K562 (cell line): ENCODE measurements around the gene TM7SF2. TPM values are rescaled to one million over a fixed set of nuclear protein-coding genes. Genes with fewer than 3 reads are reported as not detected.

Experiments used
- ARNT ChIP-seq, 2 experiments: fragments of 450-650 bp; IDR thresholded peaks; 2 replicates each; pipeline ENCODE4 v1.6.1; 2016; ENCODE audit warnings: mild to moderate bottlenecking in 1 of 2
- ATF1 ChIP-seq, 2 experiments: fragments of 450-650 bp in 1 of 2; IDR thresholded peaks; 2 replicates each; pipeline ENCODE4 v1.6.1; 2016; ENCODE audit warnings: missing compliant biosample characterization in 1 of 2, missing genetic modification characterization in 1 of 2
- ATF4 ChIP-seq: fragments of 450-650 bp; formaldehyde crosslinking; IDR thresholded peaks from 2 replicates; pipeline ENCODE4 v1.4.0; 2022; ENCODE audit warnings: mild to moderate bottlenecking, moderate library complexity
- ATF7 ChIP-seq: fragments of 450-650 bp; IDR thresholded peaks from 2 replicates; pipeline ENCODE4 v1.7.1; 2014; ENCODE audit warnings: mild to moderate bottlenecking, moderate library complexity
- BACH1 ChIP-seq: fragments of 200-800 bp; sonication (Bioruptor generic); IDR thresholded peaks from 2 replicates; pipeline ENCODE4 v1.6.1; 2016; ENCODE audit warnings: missing genetic modification characterization, missing compliant biosample characterization
- CTBP1 ChIP-seq: fragments of 450-650 bp; IDR thresholded peaks from 2 replicates; pipeline ENCODE4 v1.6.1; 2016; ENCODE audit warnings: borderline replicate concordance
- E2F1 ChIP-seq: sonication (generic); formaldehyde crosslinking; IDR thresholded peaks from 2 replicates; pipeline ENCODE4 v1.8.1; 2023; ENCODE audit warnings: mild to moderate bottlenecking, missing genetic modification reagents, moderate library complexity
- HIVEP1 ChIP-seq: fragments of 250-450 bp; sonication (Bioruptor Pico); IDR thresholded peaks from 2 replicates; pipeline ENCODE4 v1.4.0; 2020; ENCODE audit warnings: mild to moderate bottlenecking
- HNRNPUL1 ChIP-seq: fragments of 200-400 bp; formaldehyde crosslinking; IDR thresholded peaks from 2 replicates; pipeline ENCODE4 v1.6.1; 2017; ENCODE audit warnings: low read length
- KHSRP ChIP-seq: fragments of 450-650 bp; IDR thresholded peaks from 2 replicates; pipeline ENCODE4 v1.6.1; 2017
- KLF16 ChIP-seq: IDR thresholded peaks from 2 replicates; pipeline ENCODE4 v1.6.1; 2016; ENCODE audit warnings: antibody characterized with exemption
- MTA2 ChIP-seq: fragments of 450-650 bp; IDR thresholded peaks from 2 replicates; pipeline ENCODE4 v1.6.1; 2016; ENCODE audit warnings: low read depth
- NFE2L1 ChIP-seq: fragments of 450-650 bp; IDR thresholded peaks from 2 replicates; pipeline ENCODE4 v1.6.1; 2016; ENCODE audit warnings: missing genetic modification characterization, low read depth, mild to moderate bottlenecking, missing compliant biosample characterization, moderate library complexity, borderline replicate concordance
- RBBP5 ChIP-seq: fragments of 200-600 bp; sonication (generic); IDR thresholded peaks from 2 replicates; pipeline ENCODE4 v1.6.1; 2012; ENCODE audit warnings: borderline replicate concordance, mild to moderate bottlenecking, low read length, control low read depth, inconsistent platforms; ENCODE audit not compliant: insufficient read depth, poor library complexity, severe bottlenecking
- THAP7 ChIP-seq: fragments of 250-450 bp; sonication (Bioruptor Pico); IDR thresholded peaks from 2 replicates; pipeline ENCODE4 v1.5.0; 2021
- U2AF1 ChIP-seq: fragments of 200-400 bp; formaldehyde crosslinking; optimal IDR thresholded peaks from 2 replicates; pipeline ENCODE3; 2017; ENCODE audit warnings: mild to moderate bottlenecking, low read depth, low read length, moderate library complexity
- WHSC1 ChIP-seq: IDR thresholded peaks from one replicate; pipeline ENCODE4 v1.6.1; 2012; ENCODE audit warnings: low read length, control low read depth, inconsistent platforms
- ZFP91 ChIP-seq: sonication (generic); formaldehyde crosslinking; IDR thresholded peaks from 2 replicates; pipeline ENCODE4 v1.8.0; 2022; ENCODE audit warnings: mild to moderate bottlenecking, missing genetic modification reagents
- ZNF175 ChIP-seq: fragments of 200-800 bp; sonication (Bioruptor generic); IDR thresholded peaks from 2 replicates; pipeline ENCODE4 v1.6.1; 2016; ENCODE audit warnings: low read depth, mild to moderate bottlenecking, missing genetic modification characterization, missing compliant biosample characterization
- ZNF3 ChIP-seq: fragments of 250-450 bp; sonication (Bioruptor Pico); IDR thresholded peaks from 2 replicates; pipeline ENCODE4 v1.5.0; 2021; ENCODE audit warnings: mild to moderate bottlenecking, moderate library complexity
- ZNF551 ChIP-seq: fragments of 250-450 bp; sonication (Bioruptor Pico); IDR thresholded peaks from 2 replicates; pipeline ENCODE4 v1.5.0; 2021; ENCODE audit warnings: mild to moderate bottlenecking, moderate library complexity
- ZNF830 ChIP-seq: fragments of 250-450 bp; sonication (Bioruptor Pico); IDR thresholded peaks from 2 replicates; pipeline ENCODE4 v1.5.0; 2021; ENCODE audit warnings: mild to moderate bottlenecking
- polyA plus RNA-seq, 8 experiments: library from polyadenylated mRNA; depleted of rRNA in 4 of 8; stranded (reverse) in 5 of 8; unstranded in 3 of 8; fragments of >200 nt; fragmentation: Nextera tagmentation in 2 of 8; fragmentation: Illumina TruSeq in 1 of 8; extraction: Ambion mirVana in 2 of 8; extraction: Trizol in 1 of 8; gene quantifications; 2 replicates each; pipeline versions ENCODE4 v1.2.1 to v1.2.3, GENCODE V29; 2011 to 2014; ENCODE audit warnings: inconsistent platforms in 1 of 8, missing spikeins in 1 of 8
- total RNA-seq, 7 experiments: library from RNA; depleted of rRNA in 6 of 7; stranded (reverse); fragments of >200 nt in 6 of 7; fragmentation: Illumina TruSeq in 2 of 7; extraction: Trizol in 2 of 7; gene quantifications; 2 replicates each; pipeline versions ENCODE4 v1.2.1 to v1.2.3, GENCODE V29; 2011 to 2021; ENCODE audit warnings: low replicate concordance in 1 of 7

Gene TM7SF2
- total and polyA plus RNA-seq, 9 of the 15 experiments (the other 6 are each of a cell fraction or from before 2014, with no cell fraction given): 1.2 to 22.0 (median 14.3) TPM

GRCh38 chr11:65112546-65113360 lies 1.1 kb downstream of the TM7SF2 start (continued):
- TF ChIP-seq ATF1 (CRISPR knock-in tag; IDR thresholded peaks at IDR 0.05): no peak
- TF ChIP-seq ATF1 (tag; IDR thresholded peaks at IDR 0.05): 0 out of 2 replicates have a peak, but pooled peaks have one; percentile 38
- no peak for TF ChIP-seq NFE2L1
- no peak for TF ChIP-seq KLF16
- TF ChIP-seq RBBP5: peak; percentile 70
- TF ChIP-seq KHSRP: no peak
- TF ChIP-seq ZNF551: no peak
- no peak for TF ChIP-seq THAP7 (CRISPR knock-in tag)
- peak; percentile 67 for TF ChIP-seq E2F1 (CRISPR knock-in tag)
- no peak for TF ChIP-seq WHSC1
- peak; percentile 46; the same call in 1 of the 2 replicates for TF ChIP-seq ATF7
- TF ChIP-seq HIVEP1 (CRISPR knock-in tag): no peak
- no peak for TF ChIP-seq ARNT (IDR thresholded peaks at IDR 0.05)
- 0 out of 2 replicates have a peak, but pooled peaks have one; percentile 15 for TF ChIP-seq ZFP91 (CRISPR knock-in tag)
- no peak for TF ChIP-seq ZNF3
- peak; percentile 23; the same call in 1 of the 2 replicates for TF ChIP-seq HNRNPUL1
- 0 out of 2 replicates have a peak, but pooled peaks have one; percentile 18 for TF ChIP-seq MTA2
- no peak for TF ChIP-seq BACH1 (tag)
- TF ChIP-seq ZNF175 (CRISPR knock-in tag): no peak
- no peak for TF ChIP-seq ZNF830 (CRISPR knock-in tag)
- no peak for TF ChIP-seq ATF4 (CRISPR knock-in tag)
- TF ChIP-seq U2AF1: peak; percentile 82
- peak; percentile 87 for TF ChIP-seq CTBP1
